HL-60 (cell line): ENCODE results near the gene SMC1B.

Source experiments
- POLR2AphosphoS5 ChIP-seq: IDR thresholded peaks from 2 replicates; pipeline ENCODE4 v1.6.1; 2012; ENCODE audit warnings: low read depth
- TF ChIP-seq, protein P1 (sequence below): IDR thresholded peaks from one replicate; pipeline ENCODE4 v1.5.1; 2011; ENCODE audit warnings: low read length, control low read depth, inconsistent platforms; ENCODE audit not compliant: insufficient read depth

DNA sequence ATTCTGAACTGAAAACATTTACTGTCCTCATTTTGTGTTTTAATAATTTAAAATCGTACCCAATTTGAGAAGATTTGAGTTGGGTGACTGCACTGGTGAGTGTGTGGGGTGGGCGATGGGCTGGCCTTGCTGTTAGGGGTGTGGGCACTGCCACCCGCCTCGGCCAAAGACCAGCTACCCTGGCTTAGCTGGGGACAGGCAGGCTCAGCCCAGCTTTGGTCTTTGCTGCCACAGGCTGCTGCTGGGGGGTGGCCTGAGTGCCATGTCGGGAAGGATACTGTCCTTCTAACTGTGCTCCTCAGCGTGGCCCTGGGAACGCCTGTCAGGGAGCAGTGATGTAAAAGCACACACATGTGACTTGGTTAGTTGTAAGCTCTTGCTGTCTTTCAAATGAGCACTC lies 81.4 kb downstream of the SMC1B start:
- no peak for TF ChIP-seq POLR2AphosphoS5
- TF ChIP-seq, protein P1, sequence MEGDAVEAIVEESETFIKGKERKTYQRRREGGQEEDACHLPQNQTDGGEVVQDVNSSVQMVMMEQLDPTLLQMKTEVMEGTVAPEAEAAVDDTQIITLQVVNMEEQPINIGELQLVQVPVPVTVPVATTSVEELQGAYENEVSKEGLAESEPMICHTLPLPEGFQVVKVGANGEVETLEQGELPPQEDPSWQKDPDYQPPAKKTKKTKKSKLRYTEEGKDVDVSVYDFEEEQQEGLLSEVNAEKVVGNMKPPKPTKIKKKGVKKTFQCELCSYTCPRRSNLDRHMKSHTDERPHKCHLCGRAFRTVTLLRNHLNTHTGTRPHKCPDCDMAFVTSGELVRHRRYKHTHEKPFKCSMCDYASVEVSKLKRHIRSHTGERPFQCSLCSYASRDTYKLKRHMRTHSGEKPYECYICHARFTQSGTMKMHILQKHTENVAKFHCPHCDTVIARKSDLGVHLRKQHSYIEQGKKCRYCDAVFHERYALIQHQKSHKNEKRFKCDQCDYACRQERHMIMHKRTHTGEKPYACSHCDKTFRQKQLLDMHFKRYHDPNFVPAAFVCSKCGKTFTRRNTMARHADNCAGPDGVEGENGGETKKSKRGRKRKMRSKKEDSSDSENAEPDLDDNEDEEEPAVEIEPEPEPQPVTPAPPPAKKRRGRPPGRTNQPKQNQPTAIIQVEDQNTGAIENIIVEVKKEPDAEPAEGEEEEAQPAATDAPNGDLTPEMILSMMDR, result no peak
